GM21737 (cell line): ENCODE data around the gene GRHL3.

Experiments
- ATAC-seq: cut with Tn5 transposase; IDR thresholded peaks from one replicate; pipeline ENCODE4 v1.9.1; 2021; ENCODE audit warnings: mild to moderate bottlenecking, moderate library complexity; ENCODE audit not compliant: unreplicated experiment

The GRHL3 gene

GRCh38 chr1:24292887-24293286, 26.3 kb upstream of the GRHL3 start:
- no peak for ATAC-seq

GRCh38 chr1:24293392-24294227, 25.5 kb upstream of the GRHL3 start:
- ATAC-seq = no peak

GRCh38 chr1:24294228-24294672, 24.9 kb upstream of the GRHL3 start:
- no peak for ATAC-seq

- no peak for ATAC-seq
Observed at GRCh38 chr1:24294716-24295371, 24.3 kb upstream of the GRHL3 start.

- no peak for ATAC-seq
Observed at GRCh38 chr1:24295535-24295934, 23.6 kb upstream of the GRHL3 start.

- no peak for ATAC-seq
Observed at GRCh38 chr1:24297187-24297851, 21.8 kb upstream of the GRHL3 start.

- ATAC-seq = no peak
Observed at GRCh38 chr1:24297852-24298232, 21.3 kb upstream of the GRHL3 start.

GRCh38 chr1:24298606-24299005, 20.6 kb upstream of the GRHL3 start:
- ATAC-seq = no peak

GRCh38 chr1:24299901-24300300, 19.3 kb upstream of the GRHL3 start:
- ATAC-seq = no peak

- ATAC-seq = no peak
Observed at GRCh38 chr1:24300971-24301784, 18.0 kb upstream of the GRHL3 start.

- ATAC-seq = no peak
Observed at GRCh38 chr1:24301785-24302175, 17.4 kb upstream of the GRHL3 start.

GRCh38 chr1:24302209-24302611, 16.9 kb upstream of the GRHL3 start:
- ATAC-seq = no peak

- ATAC-seq = no peak
Observed at GRCh38 chr1:24303600-24303999, 15.6 kb upstream of the GRHL3 start.

GRCh38 chr1:24304763-24305162, 14.4 kb upstream of the GRHL3 start:
- ATAC-seq = no peak

- no peak for ATAC-seq
Observed at GRCh38 chr1:24308365-24309015, 10.7 kb upstream of the GRHL3 start.

- no peak for ATAC-seq
Observed at GRCh38 chr1:24309762-24310485, 9.2 kb upstream of the GRHL3 start.

GRCh38 chr1:24311234-24311633, 7.9 kb upstream of the GRHL3 start:
- ATAC-seq = no peak

GRCh38 chr1:24311741-24312140, 7.4 kb upstream of the GRHL3 start:
- no peak for ATAC-seq

GRCh38 chr1:24315391-24315790, 3.8 kb upstream of the GRHL3 start:
- ATAC-seq = no peak

GRCh38 chr1:24316645-24317044, 2.5 kb upstream of the GRHL3 start:
- no peak for ATAC-seq
